ENCODE data around the gene DNAJB6. TPM values are rescaled to one million over a fixed set of nuclear protein-coding genes. Genes with fewer than 3 reads are reported as not detected.
"Not testable (repeated sequence)": the region's sequence is repeated elsewhere in the genome, so short reads cannot be mapped to it uniquely, and the experiment has no call there.

Gene DNAJB6
- polyA plus RNA-seq, 3 donors, result 152 to 157 (median 156) TPM

- no peak for DNase-seq (ENCODE audit: extremely low read depth in 1 of 11, low read depth in 9 of 11, low spot score in 4 of 11)
Measured at GRCh38 chr7:157310676-157311185, 26.1 kb upstream of the DNAJB6 start.

DNA sequence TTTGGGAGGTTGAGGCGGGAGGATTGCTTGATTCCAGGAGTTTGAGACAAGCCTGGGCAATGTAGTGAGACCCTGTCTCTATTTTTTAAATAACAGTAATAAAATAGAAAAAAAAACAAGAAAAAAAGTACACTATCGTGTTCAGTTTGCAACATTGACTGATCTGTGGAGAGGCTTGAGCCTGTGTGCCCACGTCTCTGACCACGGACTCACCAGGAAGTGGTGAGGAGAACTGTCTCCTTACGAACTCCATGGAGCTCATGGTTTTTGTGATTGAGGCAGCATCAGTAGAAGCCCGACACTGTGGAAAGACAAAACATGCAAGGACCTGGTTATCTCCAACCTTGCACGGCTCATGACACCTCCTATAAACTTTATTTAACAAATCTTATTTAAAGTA, 23.9 kb upstream of the DNAJB6 start:
- no peak for DNase-seq (ENCODE audit: extremely low read depth in 1 of 11, low read depth in 9 of 11, low spot score in 4 of 11)

GRCh38 chr7:157313645-157314044, 23.2 kb upstream of the DNAJB6 start:
- DNase-seq (ENCODE audit: extremely low read depth in 1 of 11, low read depth in 9 of 11, low spot score in 4 of 11), result no peak

DNA sequence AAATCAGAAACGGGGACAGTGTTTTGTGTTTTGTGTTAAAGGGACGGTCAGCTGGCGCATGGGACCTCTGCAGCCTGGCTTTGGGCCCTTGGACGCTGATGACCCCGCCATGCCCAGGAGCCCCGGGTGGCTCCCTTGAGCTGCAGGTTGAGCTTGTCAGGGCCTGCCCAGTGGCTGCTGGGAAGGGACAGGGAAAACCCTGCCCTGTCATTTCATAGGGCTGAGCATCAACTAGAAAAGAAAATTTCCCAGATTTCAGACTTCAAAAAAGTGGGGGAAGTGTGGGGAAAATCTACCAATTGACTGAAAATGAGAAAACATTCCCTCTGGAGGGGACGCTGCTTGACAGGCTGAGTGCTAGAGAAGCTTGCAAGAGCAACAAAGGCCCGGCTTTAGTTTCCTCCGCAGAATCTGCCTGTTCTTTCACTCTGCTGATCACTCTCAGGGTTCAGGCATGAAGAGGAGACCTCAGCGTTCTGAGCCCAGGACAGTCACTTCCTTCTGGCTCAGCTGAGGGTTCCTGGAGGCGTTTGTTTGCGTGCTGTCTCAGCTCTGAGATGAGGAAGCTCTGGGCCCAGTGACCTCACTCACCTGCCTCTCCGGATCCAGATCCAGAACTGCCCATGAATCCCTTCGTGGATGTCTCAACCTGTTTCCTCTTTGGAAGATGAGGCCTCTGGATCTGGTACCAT, 18.6 kb upstream of the DNAJB6 start:
- DNase-seq (ENCODE audit: extremely low read depth in 1 of 11, low read depth in 9 of 11, low spot score in 4 of 11), result no peak

- no peak for DNase-seq (ENCODE audit: extremely low read depth in 1 of 11, low read depth in 9 of 11, low spot score in 4 of 11)
Measured at GRCh38 chr7:157320608-157320980, 16.2 kb upstream of the DNAJB6 start.

GRCh38 chr7:157323401-157323800, 13.4 kb upstream of the DNAJB6 start:
- DNase-seq (ENCODE audit: extremely low read depth in 1 of 11, low read depth in 9 of 11, low spot score in 4 of 11), result no peak

DNA sequence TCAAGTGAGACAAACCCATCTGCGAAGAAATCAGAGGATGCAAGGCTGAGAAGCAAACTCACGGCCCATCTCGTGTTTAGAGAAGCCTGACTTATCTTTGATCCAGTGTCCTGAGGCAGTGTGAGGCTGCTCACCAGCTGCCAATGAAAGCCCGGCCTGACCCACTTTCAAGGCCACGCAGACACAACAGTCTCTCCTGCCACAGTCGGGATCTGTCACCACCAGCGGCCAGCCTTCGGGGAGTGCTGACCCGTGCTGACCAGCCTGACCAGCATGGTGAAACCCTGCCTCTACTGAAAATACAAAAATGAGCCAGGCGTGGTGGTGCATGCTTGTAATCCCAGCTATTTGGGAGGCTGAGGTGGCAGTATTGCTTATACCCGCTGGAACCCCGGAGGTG, 7.4 kb upstream of the DNAJB6 start:
- DNase-seq (ENCODE audit: extremely low read depth in 1 of 11, low read depth in 9 of 11, low spot score in 4 of 11), result no peak

DNA sequence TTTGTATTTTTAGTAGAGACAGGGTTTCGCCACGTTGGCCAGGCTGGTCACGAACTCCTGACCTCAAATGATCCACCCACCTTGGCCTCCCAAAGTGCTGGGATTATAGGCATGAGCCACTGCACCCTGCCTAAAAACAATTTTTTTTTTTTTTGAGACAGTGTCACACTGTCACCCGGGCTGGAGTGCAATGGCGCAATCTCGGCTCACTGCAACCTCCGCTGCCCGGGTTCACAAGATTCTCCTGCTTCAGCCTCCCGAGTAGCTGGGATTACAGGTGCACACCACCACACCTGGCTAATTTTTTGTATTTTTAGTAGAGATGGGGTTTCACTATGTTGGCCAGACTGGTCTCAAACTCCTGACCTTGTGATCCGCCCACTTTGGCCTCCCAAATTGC, 6.2 kb upstream of the DNAJB6 start:
- DNase-seq (ENCODE audit: extremely low read depth in 1 of 11, low read depth in 9 of 11, low spot score in 4 of 11), result not testable (repeated sequence)

DNA sequence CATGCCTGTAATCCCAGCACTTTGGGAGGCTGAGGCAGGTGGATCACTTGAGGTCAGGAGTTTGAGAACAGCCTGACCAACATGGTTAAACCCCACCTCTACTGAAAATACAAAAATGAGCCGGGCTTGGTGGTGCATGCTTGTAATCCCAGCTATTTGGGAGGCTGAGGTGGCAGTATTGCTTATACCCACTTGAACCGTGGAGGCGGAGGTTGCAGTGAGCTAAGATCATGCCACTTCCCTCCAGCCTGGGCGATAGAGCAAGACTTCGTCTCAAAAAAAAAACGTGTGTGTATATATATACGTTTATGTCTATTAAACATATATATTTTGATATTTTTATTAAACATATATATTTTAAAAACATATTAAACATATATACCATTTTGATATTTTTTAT, 5.8 kb upstream of the DNAJB6 start:
- DNase-seq (ENCODE audit: extremely low read depth in 1 of 11, low read depth in 9 of 11, low spot score in 4 of 11), result not testable (repeated sequence)

GRCh38 chr7:157335236-157335635, 1.6 kb upstream of the DNAJB6 start:
- no peak for DNase-seq (ENCODE audit: extremely low read depth in 1 of 11, low read depth in 9 of 11, low spot score in 4 of 11)

DNA sequence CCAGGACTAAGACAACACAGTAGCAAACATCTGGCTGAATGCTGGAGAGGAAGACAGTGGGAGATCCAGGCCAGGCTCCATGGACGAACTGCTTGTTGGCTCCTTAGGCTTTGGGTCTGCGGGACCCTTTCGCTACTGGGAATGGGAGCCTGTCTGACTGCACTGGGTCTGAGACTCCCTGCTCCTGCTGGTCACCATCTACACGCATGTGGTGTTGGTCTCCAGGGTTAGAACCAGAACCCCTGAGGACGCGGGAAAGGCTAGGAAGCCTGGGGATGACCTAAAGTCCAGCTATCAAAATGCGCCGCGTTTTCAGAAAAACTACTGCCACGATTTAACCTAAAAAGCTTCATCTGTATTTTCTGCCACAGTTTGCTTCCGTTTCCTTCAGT, 817 bp upstream of the DNAJB6 start:
- DNase-seq (ENCODE audit: extremely low read depth in 1 of 11, low read depth in 9 of 11, low spot score in 4 of 11), result no peak

- peak in 5 of 11 donors; percentile 34 to 47 (median 41) for DNase-seq (ENCODE audit: extremely low read depth in 1 of 11, low read depth in 9 of 11, low spot score in 4 of 11)
Measured at GRCh38 chr7:157337316-157338149, 729 bp downstream of the DNAJB6 start.

- DNase-seq (ENCODE audit: extremely low read depth in 1 of 11, low read depth in 9 of 11, low spot score in 4 of 11), result peak in 6 of 11 donors; percentile 29 to 80 (median 48)
Measured at GRCh38 chr7:157339777-157340677, 3.2 kb downstream of the DNAJB6 start.

DNA sequence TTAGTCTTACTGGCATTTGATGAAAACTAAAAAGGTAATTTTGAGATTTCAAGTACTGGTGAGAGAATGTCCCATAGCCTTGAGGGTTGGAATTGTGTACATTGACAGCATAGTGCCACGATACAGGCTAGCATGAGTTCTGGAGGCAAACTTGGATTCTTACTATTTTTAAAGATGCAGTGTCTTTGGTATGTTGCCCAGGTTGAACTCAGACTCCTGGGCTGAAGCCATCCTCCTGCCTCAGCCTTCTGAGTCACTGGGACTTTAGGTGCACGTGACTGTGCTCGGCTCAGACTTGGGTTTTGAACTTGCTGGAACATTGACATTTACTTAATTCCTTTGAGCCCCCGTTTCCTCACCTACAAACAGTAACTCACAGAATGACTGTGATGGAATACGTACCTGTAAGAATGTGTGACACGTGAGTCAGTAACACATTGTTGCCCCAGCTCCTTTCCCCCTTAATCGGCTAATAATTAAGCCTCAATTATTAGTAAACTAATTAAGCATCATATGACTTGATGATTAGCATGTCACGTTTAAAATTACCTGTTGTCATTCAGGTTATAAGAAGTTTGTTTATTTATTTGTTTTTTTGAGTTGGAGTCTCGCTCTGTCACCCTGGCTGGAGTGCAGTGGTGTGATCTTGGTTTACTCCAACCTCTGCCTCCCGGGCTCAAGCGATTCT, 10.6 kb downstream of the DNAJB6 start:
- no peak for DNase-seq (ENCODE audit: extremely low read depth in 1 of 11, low read depth in 9 of 11, low spot score in 4 of 11)

- DNase-seq (ENCODE audit: extremely low read depth in 1 of 11, low read depth in 9 of 11, low spot score in 4 of 11), result no peak
Measured at GRCh38 chr7:157348548-157348947, 11.7 kb downstream of the DNAJB6 start.

GRCh38 chr7:157352516-157352915, 15.7 kb downstream of the DNAJB6 start:
- DNase-seq (ENCODE audit: extremely low read depth in 1 of 11, low read depth in 9 of 11, low spot score in 4 of 11), result no peak

DNA sequence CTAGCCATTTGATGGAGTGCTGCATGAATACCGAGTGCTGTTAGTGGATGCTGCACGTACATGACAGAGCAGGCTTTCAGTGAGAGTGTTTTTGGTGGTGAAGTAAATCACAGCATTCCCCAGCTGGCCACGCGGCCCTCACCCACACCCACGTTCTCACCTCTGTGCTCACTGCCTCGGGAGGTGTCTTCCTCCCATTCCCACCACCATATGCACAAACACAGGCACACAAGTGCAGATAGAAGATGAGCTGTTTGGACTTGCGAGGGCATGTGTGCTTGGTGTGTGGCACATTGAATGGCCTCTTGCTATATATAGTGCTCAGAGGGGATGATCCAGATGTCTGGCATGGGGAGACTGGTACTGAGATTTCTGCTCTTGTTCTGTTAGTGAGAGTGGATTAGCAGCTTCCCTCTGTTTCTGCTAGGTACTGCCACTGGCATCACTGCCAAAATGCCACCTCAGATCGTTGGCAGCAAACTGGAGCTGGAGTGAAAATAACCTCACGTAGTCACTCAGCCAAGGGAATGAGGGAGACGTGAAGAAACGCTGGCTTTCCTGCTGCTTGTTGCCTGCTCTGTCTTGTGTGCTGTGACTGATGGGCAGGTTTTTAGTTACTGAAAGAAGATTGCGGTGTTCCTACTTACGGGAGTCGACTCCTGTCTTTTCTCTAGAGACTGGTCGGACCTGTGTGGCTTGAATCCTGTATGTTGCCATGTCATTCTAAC, 19.1 kb downstream of the DNAJB6 start:
- DNase-seq (ENCODE audit: extremely low read depth in 1 of 11, low read depth in 9 of 11, low spot score in 4 of 11), result no peak

Measured in renal cortex interstitium (tissue), 11 donors.